ENCODE measurements around the gene NR5A1.

DNA sequence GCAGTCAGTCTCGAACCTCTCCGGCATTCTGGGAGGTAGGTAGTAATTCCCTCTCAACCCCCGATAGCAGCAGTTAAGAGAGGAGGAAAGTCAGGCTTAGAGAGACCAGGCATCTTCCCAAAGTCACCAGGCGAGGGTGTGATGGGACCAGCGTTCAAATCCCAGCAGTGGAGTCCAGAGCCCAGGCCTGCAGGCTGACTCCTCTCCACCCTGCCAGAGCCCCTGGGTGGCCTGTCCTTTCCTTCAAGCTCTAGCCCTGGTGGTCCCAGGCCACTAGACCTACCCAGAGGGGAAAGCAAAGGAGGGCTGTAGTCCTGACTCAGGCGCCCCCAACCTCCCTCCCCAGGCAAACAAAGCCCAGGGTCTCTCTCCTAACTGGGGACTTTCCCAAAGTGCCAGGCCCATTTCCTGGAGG is 4.2 kb upstream of the NR5A1 start:
- TF ChIP-seq, protein P1, sequence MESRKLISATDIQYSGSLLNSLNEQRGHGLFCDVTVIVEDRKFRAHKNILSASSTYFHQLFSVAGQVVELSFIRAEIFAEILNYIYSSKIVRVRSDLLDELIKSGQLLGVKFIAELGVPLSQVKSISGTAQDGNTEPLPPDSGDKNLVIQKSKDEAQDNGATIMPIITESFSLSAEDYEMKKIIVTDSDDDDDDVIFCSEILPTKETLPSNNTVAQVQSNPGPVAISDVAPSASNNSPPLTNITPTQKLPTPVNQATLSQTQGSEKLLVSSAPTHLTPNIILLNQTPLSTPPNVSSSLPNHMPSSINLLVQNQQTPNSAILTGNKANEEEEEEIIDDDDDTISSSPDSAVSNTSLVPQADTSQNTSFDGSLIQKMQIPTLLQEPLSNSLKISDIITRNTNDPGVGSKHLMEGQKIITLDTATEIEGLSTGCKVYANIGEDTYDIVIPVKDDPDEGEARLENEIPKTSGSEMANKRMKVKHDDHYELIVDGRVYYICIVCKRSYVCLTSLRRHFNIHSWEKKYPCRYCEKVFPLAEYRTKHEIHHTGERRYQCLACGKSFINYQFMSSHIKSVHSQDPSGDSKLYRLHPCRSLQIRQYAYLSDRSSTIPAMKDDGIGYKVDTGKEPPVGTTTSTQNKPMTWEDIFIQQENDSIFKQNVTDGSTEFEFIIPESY (IDR thresholded peaks at IDR 0.05; ENCODE audit: extremely low read depth, insufficient replicate concordance, low read length): no peak
- no peak for TF ChIP-seq CEBPB (IDR thresholded peaks at IDR 0.05; ENCODE audit: low read depth)
- no peak for TF ChIP-seq POLR2A (IDR thresholded peaks at IDR 0.05; ENCODE audit: borderline replicate concordance, extremely low read depth, insufficient read depth, insufficient read length)
- TF ChIP-seq, protein P2, sequence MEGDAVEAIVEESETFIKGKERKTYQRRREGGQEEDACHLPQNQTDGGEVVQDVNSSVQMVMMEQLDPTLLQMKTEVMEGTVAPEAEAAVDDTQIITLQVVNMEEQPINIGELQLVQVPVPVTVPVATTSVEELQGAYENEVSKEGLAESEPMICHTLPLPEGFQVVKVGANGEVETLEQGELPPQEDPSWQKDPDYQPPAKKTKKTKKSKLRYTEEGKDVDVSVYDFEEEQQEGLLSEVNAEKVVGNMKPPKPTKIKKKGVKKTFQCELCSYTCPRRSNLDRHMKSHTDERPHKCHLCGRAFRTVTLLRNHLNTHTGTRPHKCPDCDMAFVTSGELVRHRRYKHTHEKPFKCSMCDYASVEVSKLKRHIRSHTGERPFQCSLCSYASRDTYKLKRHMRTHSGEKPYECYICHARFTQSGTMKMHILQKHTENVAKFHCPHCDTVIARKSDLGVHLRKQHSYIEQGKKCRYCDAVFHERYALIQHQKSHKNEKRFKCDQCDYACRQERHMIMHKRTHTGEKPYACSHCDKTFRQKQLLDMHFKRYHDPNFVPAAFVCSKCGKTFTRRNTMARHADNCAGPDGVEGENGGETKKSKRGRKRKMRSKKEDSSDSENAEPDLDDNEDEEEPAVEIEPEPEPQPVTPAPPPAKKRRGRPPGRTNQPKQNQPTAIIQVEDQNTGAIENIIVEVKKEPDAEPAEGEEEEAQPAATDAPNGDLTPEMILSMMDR (IDR thresholded peaks at IDR 0.05 in 2 of 3, conservative IDR thresholded peaks at IDR 0.05 in 1 of 3; ENCODE audit: borderline replicate concordance in 1 of 3, insufficient read depth in 1 of 3, low read depth in 2 of 3, low read length in 2 of 3): peak in 1 of 3 experiments; percentile 12; a peak in 1 of 6 replicates
- TF ChIP-seq ELF1 (IDR thresholded peaks at IDR 0.05; ENCODE audit: borderline replicate concordance, low read depth): no peak
- no peak for TF ChIP-seq POLR2AphosphoS5 (IDR thresholded peaks at IDR 0.05; ENCODE audit: low read depth, low read length)

Data from HCT116 (cell line).